ENCODE results near the gene MRPL39. TPM values are rescaled to one million over a fixed set of nuclear protein-coding genes. Genes with fewer than 3 reads are reported as not detected.

MRPL39 gene
- total and polyA plus RNA-seq, 2 donors (not counting 3 experiments of a cell fraction or from before 2014, with no cell fraction given) = 10.4 to 25.2 TPM

- Histone ChIP-seq H3K4me3 (replicated peaks in 1 of 3; ENCODE audit: insufficient read depth in 1 of 3, low read depth in 1 of 3, low read length in 3 of 3) (no peak overlapping the region), H3K27me3 (ENCODE audit: control insufficient read depth in 2 of 2, insufficient read depth in 2 of 2, low read length in 2 of 2) (no peaks in the 10 kb centered on the region), H3K4me1 (ENCODE audit: control insufficient read depth, extremely low read depth, insufficient read depth, low read length) (no peaks in the 10 kb centered on the region), H2AFZ (ENCODE audit: low read depth, low read length) (no peak overlapping the region), H4K20me1 (replicated peaks; ENCODE audit: control insufficient read depth, extremely low read depth, insufficient read depth, low read length) (no peaks in the 10 kb centered on the region), H3K9ac (replicated peaks; ENCODE audit: extremely low read depth, insufficient read depth, low read length) (no peak overlapping the region), H3K27ac (ENCODE audit: insufficient read depth, low read depth, low read length) (no peak overlapping the region), H3K36me3 (ENCODE audit: control insufficient read depth in 2 of 2, extremely low read depth in 1 of 2, insufficient read depth in 2 of 2, low read length in 2 of 2) (no peaks in the 10 kb centered on the region), H3K79me2 (ENCODE audit: control insufficient read depth, insufficient read depth, low read length) (no peaks in the 10 kb centered on the region), H3K9me1 (replicated peaks; ENCODE audit: control insufficient read depth, extremely low read depth, insufficient read depth, low read length) (no peaks in the 10 kb centered on the region), H3K9me3 (replicated peaks; ENCODE audit: control insufficient read depth, insufficient read depth, low read length) (no peaks in the 10 kb centered on the region), H3K4me2 (ENCODE audit: insufficient read depth, low read length) (no peak overlapping the region)
- TF ChIP-seq MAX (IDR thresholded peaks at IDR 0.05; ENCODE audit: insufficient read depth, insufficient read length) (no peak), POLR2AphosphoS5 (IDR thresholded peaks at IDR 0.05; ENCODE audit: insufficient read depth, low read depth, low read length) (no peak), EZH2 (IDR thresholded peaks at IDR 0.05; ENCODE audit: borderline replicate concordance, low read depth, low read length, severe bottlenecking) (no peak), CTCF (IDR thresholded peaks at IDR 0.05; ENCODE audit: extremely low read depth in 1 of 2, insufficient read depth in 1 of 2, low read depth in 1 of 2, low read length in 2 of 2) (no peak), POLR2A (IDR thresholded peaks at IDR 0.05; ENCODE audit: low read depth, low read length) (no peak), MYC (IDR thresholded peaks at IDR 0.05; ENCODE audit: low read depth, low read length) (no peak), GATA2 (IDR thresholded peaks at IDR 0.05; ENCODE audit: insufficient read depth, insufficient read length, low read depth, low read length) (no peak), JUN (IDR thresholded peaks at IDR 0.05; ENCODE audit: borderline replicate concordance, insufficient read depth, insufficient read length, low read depth) (no peak), FOS (IDR thresholded peaks at IDR 0.05; ENCODE audit: borderline replicate concordance, insufficient read depth, low read length) (no peak)
- CTCF ChIA-PET = interaction anchor here (1.4 to 2.4 kb wide), 2 partner anchors 11 to 17 kb away, joined by 3 to 9 read pairs; no protein-coding TSS in a partner anchor
- dilution Hi-C loops (cut with MboI; ENCODE audit: extremely low pct_ligation_motif_present, low sequenced_read_pairs) = no loop called here
- intact Hi-C loops (cut with micrococcal nuclease) = no loop called here
- POLR2A ChIA-PET = no interaction called here
- DNase-seq (ENCODE audit: low read depth, low spot score) = no peak
- no peak for FAIRE-seq
- no TSS peak for BruUV-seq (replicated peaks)
Measured at GRCh38 chr21:25584833-25585676, 22.2 kb downstream of the MRPL39 start.

Measured in endothelial cell of umbilical vein (primary cell).